ENCODE measurements around the gene SURF6. TPM values are rescaled to one million over a fixed set of nuclear protein-coding genes. Genes with fewer than 3 reads are reported as not detected.

SURF6 gene
- total RNA-seq = 10 to 100 TPM; 11.5 to 17.1 (median 15.8) TPM

DNA sequence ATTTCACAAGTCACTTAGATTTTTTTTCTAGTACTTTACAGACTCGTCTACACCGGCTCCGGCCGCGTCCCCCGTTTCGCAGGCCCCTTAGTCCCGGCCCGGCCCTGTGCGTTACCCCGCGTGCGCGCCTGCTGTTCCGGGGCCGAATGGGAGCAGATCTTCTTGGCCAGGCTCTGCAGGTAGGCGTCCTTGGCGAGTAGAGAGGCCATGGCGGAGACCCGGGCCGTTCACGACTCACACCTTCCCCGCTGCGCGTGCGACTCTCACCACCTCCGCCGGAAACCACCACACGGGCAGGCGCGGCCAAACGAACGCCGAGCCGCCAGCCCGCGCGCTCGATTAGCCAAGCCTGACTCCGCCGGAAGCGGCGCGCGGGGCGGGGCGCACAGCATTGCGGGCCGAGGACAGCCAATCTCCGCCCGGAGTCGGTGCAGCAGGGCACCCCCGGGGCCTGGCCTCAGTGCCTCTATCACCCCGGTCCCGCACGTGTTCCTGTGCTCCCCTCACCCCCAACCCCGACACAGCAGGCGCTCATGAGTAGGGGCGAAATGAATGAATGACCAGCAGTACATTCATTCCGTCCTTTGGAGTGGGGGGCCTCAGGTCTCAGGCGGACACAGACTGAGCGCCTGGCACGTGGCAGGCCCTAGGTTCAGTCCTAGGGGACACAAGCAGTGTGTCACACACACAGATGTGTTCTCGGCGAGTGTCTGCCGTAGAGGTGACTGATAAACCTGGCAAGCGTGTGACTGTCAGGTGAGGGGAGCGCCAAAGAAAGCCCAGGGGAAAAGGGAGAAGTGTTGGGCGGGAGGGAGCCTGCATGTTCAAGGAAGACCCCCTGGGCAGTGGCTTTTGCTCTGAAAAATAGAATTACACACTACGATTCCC is at the start of gene SURF6:
Gene SURF6 (minus strand): TSS at position 265 of the 888 bp plus-strand sequence. CDS start 56 bp downstream, at position 209.
- DNase-seq (ENCODE audit: low spot score in 2 of 2) = peak; percentile 92 to 93
- Histone ChIP-seq H3K4me3 (peak within 1 kb of the TSS; percentile 58), H3K27me3 (no peaks in the 10 kb centered on the region), H3K36me3 (peaks cover 52% of the 10 kb centered on the region), H3K4me1 (peaks cover 40% of the 10 kb centered on the region), H3K27ac (peak within 1 kb of the TSS; percentile 56), H3K9me3 (no peaks in the 10 kb centered on the region)
- 6% methylated on average over 32 of the region's 70 CpGs for WGBS
- TF ChIP-seq POLR2AphosphoS5 (IDR thresholded peaks at IDR 0.05) (peak in 2 of 3 donors; percentile 90 to 94), POLR2A (IDR thresholded peaks at IDR 0.05) (peak in 1 of 2 donors; percentile 8)
- TF ChIP-seq, protein P1, sequence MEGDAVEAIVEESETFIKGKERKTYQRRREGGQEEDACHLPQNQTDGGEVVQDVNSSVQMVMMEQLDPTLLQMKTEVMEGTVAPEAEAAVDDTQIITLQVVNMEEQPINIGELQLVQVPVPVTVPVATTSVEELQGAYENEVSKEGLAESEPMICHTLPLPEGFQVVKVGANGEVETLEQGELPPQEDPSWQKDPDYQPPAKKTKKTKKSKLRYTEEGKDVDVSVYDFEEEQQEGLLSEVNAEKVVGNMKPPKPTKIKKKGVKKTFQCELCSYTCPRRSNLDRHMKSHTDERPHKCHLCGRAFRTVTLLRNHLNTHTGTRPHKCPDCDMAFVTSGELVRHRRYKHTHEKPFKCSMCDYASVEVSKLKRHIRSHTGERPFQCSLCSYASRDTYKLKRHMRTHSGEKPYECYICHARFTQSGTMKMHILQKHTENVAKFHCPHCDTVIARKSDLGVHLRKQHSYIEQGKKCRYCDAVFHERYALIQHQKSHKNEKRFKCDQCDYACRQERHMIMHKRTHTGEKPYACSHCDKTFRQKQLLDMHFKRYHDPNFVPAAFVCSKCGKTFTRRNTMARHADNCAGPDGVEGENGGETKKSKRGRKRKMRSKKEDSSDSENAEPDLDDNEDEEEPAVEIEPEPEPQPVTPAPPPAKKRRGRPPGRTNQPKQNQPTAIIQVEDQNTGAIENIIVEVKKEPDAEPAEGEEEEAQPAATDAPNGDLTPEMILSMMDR (IDR thresholded peaks at IDR 0.05) = no peak

GRCh38 chr9:133385452-133385851 is 49.5 kb upstream of the SURF6 start:
- TF ChIP-seq POLR2A (IDR thresholded peaks at IDR 0.05) (no peak), EP300 (IDR thresholded peaks at IDR 0.05) (no peak), POLR2AphosphoS5 (IDR thresholded peaks at IDR 0.05) (no peak)
- TF ChIP-seq, protein P1 (IDR thresholded peaks at IDR 0.05) = no peak
- no peak for DNase-seq (ENCODE audit: low spot score in 2 of 2)
- 68% methylated on average over 6 of the region's 14 CpGs for WGBS

DNA sequence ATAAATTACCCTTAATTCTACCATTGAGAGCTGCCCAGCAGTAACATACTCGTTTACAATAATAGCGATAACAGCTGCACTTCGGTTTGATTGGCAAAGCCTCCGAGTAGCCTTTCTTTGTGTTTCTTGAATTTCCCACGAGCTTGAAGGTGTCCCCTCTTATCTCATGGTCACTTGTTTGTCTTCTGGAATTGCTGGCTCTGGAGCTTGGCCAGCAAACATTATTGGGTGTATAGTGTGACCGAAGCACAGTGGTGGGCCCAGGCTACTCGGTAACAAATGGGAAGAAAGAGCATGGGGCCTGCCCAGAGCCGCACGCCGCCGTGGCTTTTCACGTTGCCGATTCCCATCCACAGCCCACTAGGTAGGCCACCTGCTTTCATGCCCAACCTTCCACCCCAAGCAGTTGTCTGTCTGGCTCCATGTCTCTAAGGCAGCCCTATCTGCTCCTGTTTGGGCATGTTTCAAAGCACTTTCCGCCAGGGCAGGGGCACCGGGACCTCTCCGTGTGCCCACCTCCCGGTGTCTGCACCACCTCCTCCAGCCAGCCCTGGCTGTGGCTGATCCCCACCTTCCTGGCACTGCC is 48.8 kb upstream of the SURF6 start:
- Histone ChIP-seq H3K27ac (no peak overlapping the region), H3K4me1 (peaks cover 8% of the 10 kb centered on the region), H3K4me3 (no peak overlapping the region), H3K27me3 (no peaks in the 10 kb centered on the region), H3K36me3 (no peaks in the 10 kb centered on the region), H3K9me3 (no peaks in the 10 kb centered on the region)
- 91% methylated on average over 17 of the region's 17 CpGs for WGBS
- TF ChIP-seq EP300 (IDR thresholded peaks at IDR 0.05) = no peak
- TF ChIP-seq POLR2AphosphoS5 (IDR thresholded peaks at IDR 0.05) = no peak
- TF ChIP-seq POLR2A (IDR thresholded peaks at IDR 0.05) = no peak
- TF ChIP-seq, protein P1 (IDR thresholded peaks at IDR 0.05) = no peak
- no peak for DNase-seq (ENCODE audit: low spot score in 2 of 2)

More at GRCh38 chr9:133385452-133385851, 49.5 kb upstream of the SURF6 start:
- Histone ChIP-seq H3K4me3 (no peak overlapping the region), H3K27ac (no peak overlapping the region), H3K27me3 (no peaks in the 10 kb centered on the region), H3K4me1 (peaks cover 8% of the 10 kb centered on the region), H3K36me3 (no peaks in the 10 kb centered on the region), H3K9me3 (no peaks in the 10 kb centered on the region)

GRCh38 chr9:133383438-133383837 is 47.5 kb upstream of the SURF6 start:
- WGBS = 91% methylated on average over 3 of the region's 3 CpGs
- no peak overlapping the region for H3K4me3 ChIP-seq
- no peaks in the 10 kb centered on the region for H3K9me3 ChIP-seq
- no peak overlapping the region for H3K27ac ChIP-seq
- H3K36me3 ChIP-seq = no peaks in the 10 kb centered on the region
- no peaks in the 10 kb centered on the region for H3K27me3 ChIP-seq
- no peak for DNase-seq (ENCODE audit: low spot score in 2 of 2)
- TF ChIP-seq, protein P1 (IDR thresholded peaks at IDR 0.05) = peak in 1 of 2 donors; percentile 4
- TF ChIP-seq POLR2A (IDR thresholded peaks at IDR 0.05) (no peak), POLR2AphosphoS5 (IDR thresholded peaks at IDR 0.05) (no peak), EP300 (IDR thresholded peaks at IDR 0.05) (no peak)
- H3K4me1 ChIP-seq = peaks cover 8% of the 10 kb centered on the region
